Neural cell (in vitro differentiated cells): Measurements from ENCODE around the gene ZNF625.

ENCODE experiments used
- CTCF ChIP-seq: fragments of 450-650 bp; IDR thresholded peaks from 2 replicates; pipeline ENCODE4 v1.5.1; 2014; ENCODE audit warnings: antibody characterized with exemption, mild to moderate bottlenecking, moderate library complexity; ENCODE audit not compliant: poor library complexity, severe bottlenecking
- EP300 ChIP-seq: fragments of 450-650 bp; conservative IDR thresholded peaks from 2 replicates; pipeline ENCODE4 v1.6.1; 2014; ENCODE audit warnings: antibody characterized with exemption, mild to moderate bottlenecking, moderate library complexity; ENCODE audit not compliant: poor library complexity, severe bottlenecking
- EZH2 ChIP-seq: fragments of 200-600, 300-800 bp; shearing (Covaris generic), sonication (generic); IDR thresholded peaks from 2 replicates; pipeline ENCODE4 v1.6.1; 2014; ENCODE audit warnings: antibody characterized with exemption, low read length, borderline replicate concordance, mild to moderate bottlenecking; ENCODE audit not compliant: insufficient read depth, poor library complexity, severe bottlenecking
- TAF1 ChIP-seq: IDR thresholded peaks from 2 replicates; pipeline ENCODE4 v1.6.1; 2012; ENCODE audit warnings: low read depth

- TF ChIP-seq CTCF (no peak), EZH2 (no peak), EP300 (no peak), TAF1 (no peak)
Measured at GRCh38 chr19:12133069-12133468, 23.5 kb downstream of the ZNF625 start.
